H1 (cell line): ENCODE results near the gene C9orf40. TPM values are rescaled to one million over a fixed set of nuclear protein-coding genes. Genes with fewer than 3 reads are reported as not detected.

Experiments
- BRCA1 ChIP-seq: IDR thresholded peaks from 2 replicates; pipeline ENCODE4 v1.6.1; 2012; ENCODE audit warnings: low read depth, low read length, improper control_type of control experiment
- MAX ChIP-seq: IDR thresholded peaks from 2 replicates; pipeline ENCODE4 v1.6.1; 2012; ENCODE audit warnings: inconsistent platforms
- PHF8 ChIP-seq: fragments of 200-600 bp; sonication (generic); conservative IDR thresholded peaks from 2 replicates; pipeline ENCODE4 v1.7.1; 2012; ENCODE audit warnings: low read depth, mild to moderate bottlenecking, inconsistent platforms, low read length, moderate library complexity
- POLR2A ChIP-seq, 2 experiments: IDR thresholded peaks; 1 replicate in 1 of 2; 2 replicates in 1 of 2; pipeline ENCODE4 v1.6.1; 2011; ENCODE audit warnings: low read depth in 2 of 2, low read length in 2 of 2, mild to moderate bottlenecking in 2 of 2; ENCODE audit errors: control extremely low read depth in 1 of 2
- SAP30 ChIP-seq: fragments of 300-600 bp; sonication (generic); IDR thresholded peaks from 2 replicates; pipeline ENCODE4 v1.7.1; 2012; ENCODE audit warnings: low read length, moderate library complexity, mild to moderate bottlenecking, inconsistent platforms; ENCODE audit not compliant: insufficient read depth, insufficient replicate concordance
- polyA plus RNA-seq, 7 experiments: library from polyadenylated mRNA; depleted of rRNA in 3 of 7; stranded (reverse) in 5 of 7; unstranded in 2 of 7; fragments of >200 nt in 5 of 7; fragments of 200-250 nt in 2 of 7; gene quantifications; 1 replicate in 5 of 7; 2 replicates in 1 of 7; 4 replicates in 1 of 7; pipeline versions ENCODE4 v1.2.1 to v1.2.3, GENCODE V29; 2011 to 2013; ENCODE audit warnings: missing spikeins in 2 of 7, mixed read lengths in 2 of 7
- total RNA-seq: library from RNA; stranded (reverse); fragmentation: NEBNext Ultra II Directional; extraction: Animal tissue kit (Norgen Biotek cat#: 25700); gene quantifications from 2 replicates; pipeline ENCODE4 v1.2.1, GENCODE V29; 2021
- TF ChIP-seq, protein P1 (sequence below): IDR thresholded peaks from 2 replicates; pipeline ENCODE4 v1.6.1; 2012; ENCODE audit warnings: low read length, inconsistent platforms

The C9orf40 gene
- total and polyA plus RNA-seq, 2 of the 8 experiments (the other 6 are each of a cell fraction or from before 2014, with no cell fraction given): 3.6 to 11.2 TPM

DNA sequence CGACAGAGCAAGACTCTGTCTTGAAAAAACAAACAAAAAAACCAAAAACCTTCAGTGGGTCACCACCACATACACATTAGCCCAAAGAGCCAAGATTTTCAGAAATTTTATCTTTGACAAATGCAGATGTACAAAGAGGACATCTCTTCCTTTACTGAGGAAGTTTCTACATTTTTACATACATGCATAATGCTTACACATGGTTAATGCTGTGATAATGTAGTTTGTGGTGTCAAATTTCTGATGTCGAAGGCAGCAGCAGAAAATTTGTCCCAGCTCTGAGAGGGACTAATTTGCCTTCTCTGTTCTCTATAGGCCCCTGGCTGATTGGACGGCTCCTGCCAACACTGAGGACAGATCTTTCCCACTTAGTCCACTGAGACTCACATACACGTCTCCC, 24.6 kb upstream of the C9orf40 start (continued):
- no peak for TF ChIP-seq POLR2A (IDR thresholded peaks at IDR 0.05; ENCODE audit: control extremely low read depth in 1 of 2, low read depth in 2 of 2, low read length in 2 of 2)
- TF ChIP-seq PHF8: no peak
- TF ChIP-seq BRCA1: no peak
- TF ChIP-seq SAP30: no peak
- TF ChIP-seq, protein P1, sequence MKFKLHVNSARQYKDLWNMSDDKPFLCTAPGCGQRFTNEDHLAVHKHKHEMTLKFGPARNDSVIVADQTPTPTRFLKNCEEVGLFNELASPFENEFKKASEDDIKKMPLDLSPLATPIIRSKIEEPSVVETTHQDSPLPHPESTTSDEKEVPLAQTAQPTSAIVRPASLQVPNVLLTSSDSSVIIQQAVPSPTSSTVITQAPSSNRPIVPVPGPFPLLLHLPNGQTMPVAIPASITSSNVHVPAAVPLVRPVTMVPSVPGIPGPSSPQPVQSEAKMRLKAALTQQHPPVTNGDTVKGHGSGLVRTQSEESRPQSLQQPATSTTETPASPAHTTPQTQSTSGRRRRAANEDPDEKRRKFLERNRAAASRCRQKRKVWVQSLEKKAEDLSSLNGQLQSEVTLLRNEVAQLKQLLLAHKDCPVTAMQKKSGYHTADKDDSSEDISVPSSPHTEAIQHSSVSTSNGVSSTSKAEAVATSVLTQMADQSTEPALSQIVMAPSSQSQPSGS: no peak
- TF ChIP-seq MAX: no peak
